KMS-11 (cell line): ENCODE data around the gene PGAP3.

Experiments
- H2AFZ ChIP-seq: fragments of 200-600 bp; sonication (generic); 2 replicates; pipeline ENCODE4 v1.6.1; 2016; ENCODE audit warnings: antibody characterized with exemption, mixed run types, low read depth
- H3K27ac ChIP-seq: fragments of 200-600 bp; sonication (generic); 2 replicates; pipeline ENCODE4 v1.6.1; 2016; ENCODE audit warnings: mild to moderate bottlenecking, mixed run types
- H3K27me3 ChIP-seq: fragments of 200-600 bp; sonication (generic); 2 replicates; pipeline ENCODE4 v1.6.1; 2017; ENCODE audit warnings: mild to moderate bottlenecking, low read depth, mixed run types, moderate library complexity; ENCODE audit not compliant: insufficient read depth
- H3K36me3 ChIP-seq: fragments of 200-600 bp; sonication (generic); 2 replicates; pipeline ENCODE4 v1.6.1; 2017; ENCODE audit warnings: mild to moderate bottlenecking, mixed run types; ENCODE audit not compliant: insufficient read depth
- H3K4me1 ChIP-seq: fragments of 200-600 bp; sonication (generic); 2 replicates; pipeline ENCODE4 v1.6.1; 2016; ENCODE audit warnings: mild to moderate bottlenecking, low read depth, mixed run types; ENCODE audit not compliant: poor library complexity, severe bottlenecking
- H3K4me2 ChIP-seq: fragments of 200-600 bp; sonication (generic); 2 replicates; pipeline ENCODE4 v1.7.0; 2016; ENCODE audit warnings: mild to moderate bottlenecking, mixed run types
- H3K4me3 ChIP-seq: fragments of 200-600 bp; sonication (generic); IDR thresholded peaks from 2 replicates; pipeline ENCODE4 v1.6.1; 2017; ENCODE audit warnings: low read depth, low read length, mixed read lengths; ENCODE audit not compliant: insufficient read depth
- H3K79me2 ChIP-seq: fragments of 200-600 bp; sonication (generic); 2 replicates; pipeline ENCODE4 v1.6.1; 2016; ENCODE audit warnings: low read depth, mixed run types; ENCODE audit not compliant: insufficient read depth
- H3K9ac ChIP-seq: fragments of 200-600 bp; sonication (generic); 2 replicates; pipeline ENCODE4 v1.6.1; 2016; ENCODE audit warnings: mild to moderate bottlenecking, mixed run types
- H4K20me1 ChIP-seq: fragments of 200-600 bp; sonication (generic); 2 replicates; pipeline ENCODE4 v1.6.1; 2016; ENCODE audit warnings: mild to moderate bottlenecking, mixed run types; ENCODE audit not compliant: insufficient read depth
- CTCF ChIP-seq: fragments of 200-600 bp; sonication (generic); conservative IDR thresholded peaks from 2 replicates; pipeline ENCODE4 v1.6.1; 2017; ENCODE audit warnings: low read depth, mild to moderate bottlenecking, antibody characterized with exemption, low read length, moderate library complexity, mixed read lengths

The PGAP3 gene

GRCh38 chr17:39623356-39623950 lies 64.4 kb downstream of the PGAP3 start:
- peaks cover 34% of the 10 kb centered on the region for H3K4me1 ChIP-seq
- peak; percentile 96 for TF ChIP-seq CTCF
- no peaks in the 10 kb centered on the region for H3K79me2 ChIP-seq
- no peaks in the 10 kb centered on the region for H3K36me3 ChIP-seq
- no peaks in the 10 kb centered on the region for H4K20me1 ChIP-seq
- peak overlapping the region; percentile 44; the same call in 1 of the 2 replicates for H2AFZ ChIP-seq
- H3K4me2 ChIP-seq: peak overlapping the region; percentile 67; the same call in 1 of the 2 replicates
- H3K9ac ChIP-seq: no peak overlapping the region
- no peak overlapping the region for H3K4me3 ChIP-seq
- H3K27ac ChIP-seq: no peak overlapping the region
- H3K27me3 ChIP-seq: no peaks in the 10 kb centered on the region; the same call in 1 of the 2 replicates

GRCh38 chr17:39622380-39623006 lies 65.4 kb downstream of the PGAP3 start:
- Histone ChIP-seq H4K20me1 (no peaks in the 10 kb centered on the region), H3K4me3 (no peak overlapping the region), H2AFZ (peak overlapping the region; percentile 62), H3K27me3 (no peaks in the 10 kb centered on the region), H3K79me2 (no peaks in the 10 kb centered on the region), H3K27ac (no peak overlapping the region), H3K9ac (no peak overlapping the region; the same call in 1 of the 2 replicates), H3K36me3 (no peaks in the 10 kb centered on the region), H3K4me1 (peaks cover 37% of the 10 kb centered on the region), H3K4me2 (peak overlapping the region; percentile 67)
- no peak for TF ChIP-seq CTCF

GRCh38 chr17:39621523-39622379 lies 66.1 kb downstream of the PGAP3 start:
- Histone ChIP-seq H3K79me2 (no peaks in the 10 kb centered on the region), H3K27ac (no peak overlapping the region), H3K4me1 (peaks cover 45% of the 10 kb centered on the region), H3K27me3 (no peaks in the 10 kb centered on the region), H3K4me3 (no peak overlapping the region), H4K20me1 (no peaks in the 10 kb centered on the region), H2AFZ (peak overlapping the region; percentile 62), H3K36me3 (no peaks in the 10 kb centered on the region), H3K9ac (no peak overlapping the region; the same call in 1 of the 2 replicates), H3K4me2 (peak overlapping the region; percentile 67)
- peak; percentile 100 for TF ChIP-seq CTCF
